Chondrocyte (in vitro differentiated cells): Measurements from ENCODE around the gene CELF5. TPM values are rescaled to one million over a fixed set of nuclear protein-coding genes. Genes with fewer than 3 reads are reported as not detected.
"Not testable (repeated sequence)": the region's sequence is repeated elsewhere in the genome, so short reads cannot be mapped to it uniquely, and the experiment has no call there.

Source experiments
- DNase-seq: peaks from one replicate; pipeline ENCODE4 v3.0.0; 2021; ENCODE audit warnings: mixed read lengths, low spot score
- H3K27ac Mint-ChIP-seq: one replicate; pipeline ENCODE4 v1.8.0; 2021; ENCODE audit warnings: mild to moderate bottlenecking, moderate library complexity, mixed read lengths; ENCODE audit not compliant: unreplicated experiment
- H3K27me3 Mint-ChIP-seq: 2 replicates; pipeline ENCODE4 v1.8.0; 2021; ENCODE audit warnings: low read depth, mixed read lengths
- H3K36me3 Mint-ChIP-seq: 2 replicates; pipeline ENCODE4 v1.8.0; 2021; ENCODE audit warnings: low read depth, mixed read lengths
- H3K4me1 Mint-ChIP-seq: 2 replicates; pipeline ENCODE4 v1.8.0; 2021; ENCODE audit warnings: low read depth, mild to moderate bottlenecking, mixed read lengths
- H3K4me3 Mint-ChIP-seq: one replicate; pipeline ENCODE4 v1.8.0; 2021; ENCODE audit warnings: mild to moderate bottlenecking, moderate library complexity, mixed read lengths; ENCODE audit not compliant: unreplicated experiment
- H3K9me3 Mint-ChIP-seq: 2 replicates; pipeline ENCODE4 v1.8.0; 2021; ENCODE audit warnings: low read depth, mixed read lengths
- CTCF ChIP-seq: fragments of 200-600 bp; sonication (generic); IDR thresholded peaks from 2 replicates; pipeline ENCODE4 v1.5.0; 2021; ENCODE audit warnings: antibody characterized with exemption, mild to moderate bottlenecking, moderate library complexity
- total RNA-seq: library from RNA; stranded (reverse); gene quantifications from 3 replicates; pipeline ENCODE4 v1.2.1, GENCODE V29; 2021

The CELF5 gene
- total RNA-seq, 1 donor from 2014 or later, result 0.22 TPM

- Mint-ChIP-seq H3K36me3 (no peaks in the 10 kb centered on the region), H3K27me3 (peaks cover 4% of the 10 kb centered on the region), H3K9me3 (no peaks in the 10 kb centered on the region), H3K4me1 (no peaks in the 10 kb centered on the region), H3K4me3 (no peak overlapping the region), H3K27ac (no peak overlapping the region)
- no peak for TF ChIP-seq CTCF
- DNase-seq, result no peak
Observed at GRCh38 chr19:3216874-3217273, 7.6 kb upstream of the CELF5 start.

GRCh38 chr19:3220576-3220975 is 3.9 kb upstream of the CELF5 start:
- Mint-ChIP-seq H3K36me3 (no peaks in the 10 kb centered on the region), H3K4me1 (no peaks in the 10 kb centered on the region), H3K27me3 (peaks cover 8% of the 10 kb centered on the region), H3K4me3 (no peak overlapping the region), H3K9me3 (no peaks in the 10 kb centered on the region), H3K27ac (no peak overlapping the region)
- no peak for DNase-seq
- TF ChIP-seq CTCF, result no peak

- H3K27me3 Mint-ChIP-seq, result peaks cover 13% of the 10 kb centered on the region
- H3K36me3 Mint-ChIP-seq, H3K27ac Mint-ChIP-seq, H3K4me1 Mint-ChIP-seq, H3K9me3 Mint-ChIP-seq, H3K4me3 Mint-ChIP-seq, DNase-seq: not testable (repeated sequence)
Observed at GRCh38 chr19:3221576-3221975, 2.9 kb upstream of the CELF5 start.

GRCh38 chr19:3222709-3223108 is 1.8 kb upstream of the CELF5 start:
- TF ChIP-seq CTCF, result no peak
- DNase-seq, result no peak
- Mint-ChIP-seq H3K36me3 (no peaks in the 10 kb centered on the region), H3K27me3 (peaks cover 21% of the 10 kb centered on the region), H3K4me3 (no peak overlapping the region), H3K9me3 (no peaks in the 10 kb centered on the region), H3K27ac (no peak overlapping the region), H3K4me1 (no peaks in the 10 kb centered on the region)

- H3K27ac Mint-ChIP-seq, result no peak overlapping the region
- no peak for DNase-seq
- no peaks in the 10 kb centered on the region for H3K4me1 Mint-ChIP-seq
- no peak for TF ChIP-seq CTCF
- H3K9me3 Mint-ChIP-seq, result no peaks in the 10 kb centered on the region
- H3K27me3 Mint-ChIP-seq, result peaks cover 27% of the 10 kb centered on the region
- H3K4me3 Mint-ChIP-seq, result no peak overlapping the region
- H3K36me3 Mint-ChIP-seq, result no peaks in the 10 kb centered on the region
Observed at GRCh38 chr19:3225169-3225485, 666 bp downstream of the CELF5 start.

- no peaks in the 10 kb centered on the region for H3K9me3 Mint-ChIP-seq
- H3K4me3 Mint-ChIP-seq, result no peak overlapping the region
- no peak for DNase-seq
- H3K27ac Mint-ChIP-seq, result no peak overlapping the region
- H3K4me1 Mint-ChIP-seq, result no peaks in the 10 kb centered on the region
- H3K36me3 Mint-ChIP-seq, result no peaks in the 10 kb centered on the region
- H3K27me3 Mint-ChIP-seq, result peaks cover 27% of the 10 kb centered on the region
- no peak for TF ChIP-seq CTCF
Observed at GRCh38 chr19:3225677-3226093, 1.2 kb downstream of the CELF5 start.
